ENCODE data around the gene PPCDC.

The PPCDC gene

GRCh38 chr15:74995182-74995778 lies 28.1 kb upstream of the PPCDC start, which contains the start of gene SCAMP5:
SCAMP5 (plus strand) TSS chr15:74995563; CDS start chr15:75011840, 16,277 bp downstream.
- DNase-seq (ENCODE audit: low spot score), result peak; percentile 99
- TF ChIP-seq, protein P1, sequence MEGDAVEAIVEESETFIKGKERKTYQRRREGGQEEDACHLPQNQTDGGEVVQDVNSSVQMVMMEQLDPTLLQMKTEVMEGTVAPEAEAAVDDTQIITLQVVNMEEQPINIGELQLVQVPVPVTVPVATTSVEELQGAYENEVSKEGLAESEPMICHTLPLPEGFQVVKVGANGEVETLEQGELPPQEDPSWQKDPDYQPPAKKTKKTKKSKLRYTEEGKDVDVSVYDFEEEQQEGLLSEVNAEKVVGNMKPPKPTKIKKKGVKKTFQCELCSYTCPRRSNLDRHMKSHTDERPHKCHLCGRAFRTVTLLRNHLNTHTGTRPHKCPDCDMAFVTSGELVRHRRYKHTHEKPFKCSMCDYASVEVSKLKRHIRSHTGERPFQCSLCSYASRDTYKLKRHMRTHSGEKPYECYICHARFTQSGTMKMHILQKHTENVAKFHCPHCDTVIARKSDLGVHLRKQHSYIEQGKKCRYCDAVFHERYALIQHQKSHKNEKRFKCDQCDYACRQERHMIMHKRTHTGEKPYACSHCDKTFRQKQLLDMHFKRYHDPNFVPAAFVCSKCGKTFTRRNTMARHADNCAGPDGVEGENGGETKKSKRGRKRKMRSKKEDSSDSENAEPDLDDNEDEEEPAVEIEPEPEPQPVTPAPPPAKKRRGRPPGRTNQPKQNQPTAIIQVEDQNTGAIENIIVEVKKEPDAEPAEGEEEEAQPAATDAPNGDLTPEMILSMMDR (IDR thresholded peaks at IDR 0.05; ENCODE audit: borderline replicate concordance, control extremely low read depth, extremely low read depth, insufficient read depth, missing control alignments), result no peak
- in situ Hi-C loops (cut with MboI; ENCODE audit: low sequenced_read_pairs, unreplicated experiment), result no loop called here

DNA sequence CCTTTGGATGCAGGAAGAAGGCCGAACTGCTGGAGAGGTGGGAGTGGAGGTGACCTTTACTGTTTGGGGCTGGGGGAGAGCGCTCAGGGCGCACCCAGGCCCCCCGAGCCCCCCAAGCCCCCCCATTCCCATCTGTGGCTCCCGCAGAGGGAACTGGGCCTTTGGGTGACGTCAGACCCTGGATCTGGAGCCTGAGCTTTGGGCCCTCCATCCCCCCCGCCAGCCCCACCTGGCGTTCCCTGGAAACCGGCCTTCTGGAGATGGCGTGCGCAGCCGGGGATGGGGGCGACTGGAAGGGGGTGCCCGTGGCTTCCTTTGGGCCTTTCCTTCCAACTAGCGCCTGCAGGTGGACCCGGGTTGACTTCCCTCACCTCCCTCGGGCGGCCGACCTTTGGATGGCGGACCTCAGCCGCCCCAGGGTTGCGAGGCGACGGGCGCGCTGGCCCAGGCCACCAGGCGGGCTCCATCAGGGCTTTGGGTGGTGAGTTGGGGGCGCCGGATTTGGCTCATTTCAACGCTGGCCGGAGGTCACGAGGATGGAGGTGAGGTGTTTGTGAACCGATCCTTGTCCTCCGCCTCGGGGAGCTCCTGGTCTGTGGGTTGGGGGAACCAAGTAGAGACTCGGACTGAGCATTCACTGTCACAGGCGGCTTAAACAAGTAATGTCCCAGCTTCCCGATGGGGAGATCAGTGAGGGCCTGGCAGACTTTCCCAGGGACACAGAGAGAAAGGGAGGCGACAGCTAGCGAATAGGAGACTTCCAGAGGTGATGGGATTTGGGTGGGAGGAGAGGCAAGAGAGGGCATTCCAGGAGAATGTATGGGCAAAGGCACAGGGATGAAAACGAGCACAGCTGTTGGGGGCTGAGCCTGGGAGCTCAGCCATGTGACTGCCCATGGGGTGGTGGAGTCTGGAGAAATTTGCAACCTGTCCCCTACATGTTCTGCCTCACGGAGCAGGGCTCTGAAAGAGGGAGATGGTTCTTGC lies 27.3 kb upstream of the PPCDC start:
- in situ Hi-C loops (cut with MboI; ENCODE audit: low sequenced_read_pairs, unreplicated experiment), result no loop called here
- TF ChIP-seq, protein P1 (IDR thresholded peaks at IDR 0.05; ENCODE audit: borderline replicate concordance, control extremely low read depth, extremely low read depth, insufficient read depth, missing control alignments), result no peak

GRCh38 chr15:74997141-74997540 lies 26.2 kb upstream of the PPCDC start:
- in situ Hi-C loops (cut with MboI; ENCODE audit: low sequenced_read_pairs, unreplicated experiment), result no loop called here
- DNase-seq (ENCODE audit: low spot score), result no peak
- TF ChIP-seq, protein P1 (IDR thresholded peaks at IDR 0.05; ENCODE audit: borderline replicate concordance, control extremely low read depth, extremely low read depth, insufficient read depth, missing control alignments), result no peak

More for the DNA sequence above, 27.3 kb upstream of the PPCDC start:
- DNase-seq (ENCODE audit: low spot score), result no peak

DNA sequence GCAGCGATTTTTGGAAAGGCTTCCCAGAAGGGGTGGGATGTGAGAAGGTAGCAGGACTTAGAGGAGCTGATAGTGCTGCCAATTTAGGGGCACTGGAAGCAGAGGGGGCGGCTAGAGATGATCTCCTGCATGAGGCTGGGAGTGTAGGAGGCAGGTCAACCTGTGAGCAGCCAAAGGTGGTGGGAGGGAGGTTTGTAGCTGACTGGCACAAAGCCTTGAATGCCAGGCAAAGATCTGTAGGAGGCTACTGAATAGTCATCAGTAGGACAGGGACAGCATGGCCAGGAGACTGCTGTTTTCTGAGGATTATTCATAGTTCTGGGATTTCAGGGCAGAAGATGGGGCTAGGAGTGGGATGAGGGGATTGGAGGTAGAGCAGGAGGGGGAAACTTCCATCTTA lies 25.8 kb upstream of the PPCDC start:
- TF ChIP-seq, protein P1 (IDR thresholded peaks at IDR 0.05; ENCODE audit: borderline replicate concordance, control extremely low read depth, extremely low read depth, insufficient read depth, missing control alignments), result no peak
- no peak for DNase-seq (ENCODE audit: low spot score)
- in situ Hi-C loops (cut with MboI; ENCODE audit: low sequenced_read_pairs, unreplicated experiment), result no loop called here

DNA sequence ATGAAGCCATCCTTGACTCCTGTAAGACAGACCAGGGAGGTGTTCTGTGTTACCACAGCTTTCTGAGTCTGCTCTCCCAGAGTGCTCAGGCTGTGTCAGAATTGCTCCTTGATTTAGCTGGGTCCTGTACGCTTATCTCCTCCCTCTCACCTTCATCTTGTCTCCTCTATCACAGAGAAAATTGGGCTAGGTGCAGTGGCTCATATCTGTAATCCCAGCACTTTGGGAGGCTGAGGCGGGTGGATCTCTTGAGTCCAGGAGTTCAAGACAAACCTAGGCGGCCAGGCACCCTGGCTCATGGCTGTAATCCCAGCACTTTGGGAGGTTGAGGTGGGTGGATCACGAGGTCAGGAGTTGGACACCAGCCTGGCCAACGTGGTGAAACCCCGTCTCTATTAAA lies 22.1 kb upstream of the PPCDC start:
- no peak for DNase-seq (ENCODE audit: low spot score)
- TF ChIP-seq, protein P1 (IDR thresholded peaks at IDR 0.05; ENCODE audit: borderline replicate concordance, control extremely low read depth, extremely low read depth, insufficient read depth, missing control alignments), result no peak
- in situ Hi-C loops (cut with MboI; ENCODE audit: low sequenced_read_pairs, unreplicated experiment), result no loop called here

DNA sequence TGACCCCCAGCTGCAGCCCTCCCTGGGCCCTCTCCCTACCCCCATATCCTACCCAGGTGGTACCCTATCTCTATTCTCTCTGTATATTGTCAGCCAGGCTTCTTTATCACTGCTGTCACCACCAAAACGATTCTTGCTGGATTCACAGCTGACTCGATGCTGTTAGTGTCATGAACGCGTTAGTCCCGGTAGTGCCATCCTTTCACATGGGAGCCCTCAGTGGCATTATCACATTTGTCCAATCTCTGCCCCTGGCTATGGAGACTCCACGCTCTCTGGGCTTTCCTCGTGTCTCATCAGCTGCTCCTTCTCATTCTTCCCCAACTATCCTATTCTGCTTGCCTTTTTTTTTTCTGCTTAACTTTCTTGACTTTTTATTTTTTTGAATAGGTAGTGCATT lies 21.0 kb upstream of the PPCDC start:
- in situ Hi-C loops (cut with MboI; ENCODE audit: low sequenced_read_pairs, unreplicated experiment), result no loop called here
- TF ChIP-seq, protein P1 (IDR thresholded peaks at IDR 0.05; ENCODE audit: borderline replicate concordance, control extremely low read depth, extremely low read depth, insufficient read depth, missing control alignments), result no peak
- no peak for DNase-seq (ENCODE audit: low spot score)
